GM21529 (cell line): ENCODE measurements around the gene ME1.
"Not testable (repeated sequence)": the region's sequence is repeated elsewhere in the genome, so short reads cannot be mapped to it uniquely, and the experiment has no call there.

Experiments
- ATAC-seq: cut with Tn5 transposase; IDR thresholded peaks from one replicate; pipeline ENCODE4 v1.9.1; 2021; ENCODE audit not compliant: unreplicated experiment

Gene ME1

GRCh38 chr6:83432636-83433035, 1.8 kb upstream of the ME1 start:
- ATAC-seq: no peak

- no peak for ATAC-seq
These were observed 799 bp upstream of the ME1 start for GRCh38 chr6:83431545-83432155.

GRCh38 chr6:83429857-83430610, 817 bp downstream of the ME1 start:
- ATAC-seq: peak; percentile 3

- no peak for ATAC-seq
These were observed 1.6 kb downstream of the ME1 start for GRCh38 chr6:83429269-83429668.

GRCh38 chr6:83424392-83425018, 6.3 kb downstream of the ME1 start:
- ATAC-seq: no peak

- no peak for ATAC-seq
These were observed 12.8 kb downstream of the ME1 start for GRCh38 chr6:83417880-83418663.

- no peak for ATAC-seq
These were observed 17.8 kb downstream of the ME1 start for GRCh38 chr6:83413068-83413467.

- no peak for ATAC-seq
These were observed 19.1 kb downstream of the ME1 start for GRCh38 chr6:83411731-83412130.

GRCh38 chr6:83403191-83403590, 27.7 kb downstream of the ME1 start:
- ATAC-seq: no peak

- ATAC-seq: no peak
These were observed 41.2 kb downstream of the ME1 start for GRCh38 chr6:83389606-83390005.

- no peak for ATAC-seq
These were observed 45.4 kb downstream of the ME1 start for GRCh38 chr6:83385473-83385872.

GRCh38 chr6:83384751-83385150, 46.1 kb downstream of the ME1 start:
- no peak for ATAC-seq

GRCh38 chr6:83381949-83382348, 48.9 kb downstream of the ME1 start:
- no peak for ATAC-seq

GRCh38 chr6:83378621-83379388, 52.0 kb downstream of the ME1 start:
- no peak for ATAC-seq

- ATAC-seq: no peak
These were observed 59.4 kb downstream of the ME1 start for GRCh38 chr6:83371423-83371822.

- ATAC-seq: no peak
These were observed 60.3 kb downstream of the ME1 start for GRCh38 chr6:83370567-83370966.

GRCh38 chr6:83369692-83370091, 61.2 kb downstream of the ME1 start:
- no peak for ATAC-seq

- no peak for ATAC-seq
These were observed 62.3 kb downstream of the ME1 start for GRCh38 chr6:83368577-83368976.

GRCh38 chr6:83367104-83367503, 63.7 kb downstream of the ME1 start:
- no peak for ATAC-seq

GRCh38 chr6:83365931-83366330, 64.9 kb downstream of the ME1 start:
- no peak for ATAC-seq

- ATAC-seq: not testable (repeated sequence)
These were observed 68.5 kb downstream of the ME1 start for GRCh38 chr6:83362349-83362748.
